IMR-90 (cell line): ENCODE measurements around the gene AHDC1. TPM values are rescaled to one million over a fixed set of nuclear protein-coding genes. Genes with fewer than 3 reads are reported as not detected.
A peak's percentile ranks its signal among the peaks of the same experiment; 100 is the strongest.

Source experiments
- ATAC-seq: fragments of 200-7000 bp; cut with Tn5 transposase; 2 replicates; pipeline ENCODE4 v1.9.1; 2020; ENCODE audit warnings: low read depth, mild to moderate bottlenecking, moderate library complexity
- BruUV-seq: library from RNA; stranded (reverse); fragments of 400-500 nt; replicated peaks from 2 replicates; lab custom pipeline; 2021; lab: Mats Ljungman, UMichigan
- CTCF ChIA-PET: fragments of 300-600 bp; formaldehyde crosslinking; extraction: SDS; loops from one replicate; lab custom pipeline; 2021; ENCODE audit warnings: antibody characterized with exemption; lab: Yijun Ruan, JAX
- POLR2A ChIA-PET: fragments of 300-600 bp; sonication (Branson Sonifier 250); formaldehyde crosslinking; loops from one replicate; lab custom pipeline; 2022; ENCODE audit warnings: antibody characterized with exemption; ENCODE audit not compliant: unreplicated experiment; lab: Charles Lee
- DNase-seq: peaks from one replicate; pipeline ENCODE4 v3.0.0; 2013
- H2AFZ ChIP-seq: replicated peaks from 2 replicates; pipeline ENCODE3; 2013; ENCODE audit warnings: low read length, mild to moderate bottlenecking; ENCODE audit not compliant: poor library complexity
- H2AK5ac ChIP-seq: 2 replicates; pipeline ENCODE4 v1.6.1; 2013; ENCODE audit warnings: low read depth, low read length, inconsistent platforms
- H2AK9ac ChIP-seq: replicated peaks from 2 replicates; pipeline ENCODE3; 2013; ENCODE audit warnings: mild to moderate bottlenecking, low read depth, low read length, moderate library complexity; ENCODE audit not compliant: poor library complexity
- H2BK120ac ChIP-seq: 2 replicates; pipeline ENCODE4 v1.6.1; 2013; ENCODE audit warnings: low read depth, low read length, inconsistent platforms
- H2BK15ac ChIP-seq: 3 replicates; pipeline ENCODE4 v1.6.1; 2013; ENCODE audit warnings: low read depth, low read length, inconsistent platforms
- H2BK20ac ChIP-seq: 2 replicates; pipeline ENCODE4 v1.6.1; 2013; ENCODE audit warnings: low read depth, mild to moderate bottlenecking, inconsistent platforms, low read length, moderate library complexity
- H2BK5ac ChIP-seq: 2 replicates; pipeline ENCODE4 v1.6.1; 2013; ENCODE audit warnings: mild to moderate bottlenecking, low read depth, low read length, inconsistent platforms; ENCODE audit not compliant: poor library complexity, severe bottlenecking
- H3K14ac ChIP-seq: replicated peaks from 2 replicates; pipeline ENCODE4 v1.6.1; 2013; ENCODE audit warnings: low read depth, low read length, inconsistent platforms
- H3K18ac ChIP-seq: 2 replicates; pipeline ENCODE4 v1.6.1; 2013; ENCODE audit warnings: low read depth, low read length, control low read depth
- H3K23ac ChIP-seq: 2 replicates; pipeline ENCODE4 v1.6.1; 2013; ENCODE audit warnings: low read depth, low read length, inconsistent platforms
- H3K27ac ChIP-seq: 2 replicates; pipeline ENCODE4 v1.5.1; 2013; ENCODE audit warnings: mild to moderate bottlenecking, control low read depth, low read length; ENCODE audit not compliant: insufficient read depth
- H3K27me3 ChIP-seq: 2 replicates; pipeline ENCODE4 v1.6.1; 2013; ENCODE audit warnings: low read length; ENCODE audit not compliant: control insufficient read depth, insufficient read depth
- H3K36me3 ChIP-seq: 2 replicates; pipeline ENCODE4 v1.6.1; 2013; ENCODE audit warnings: low read length, mixed read lengths; ENCODE audit not compliant: control insufficient read depth, insufficient read depth
- H3K4ac ChIP-seq: 2 replicates; pipeline ENCODE4 v1.6.1; 2013; ENCODE audit warnings: low read depth, low read length, inconsistent platforms
- H3K4me1 ChIP-seq: 2 replicates; pipeline ENCODE4 v1.6.1; 2013; ENCODE audit warnings: low read length, mixed read lengths; ENCODE audit not compliant: control insufficient read depth, insufficient read depth
- H3K4me2 ChIP-seq: 2 replicates; pipeline ENCODE4 v1.6.1; 2013; ENCODE audit warnings: low read depth, mild to moderate bottlenecking, control low read depth, low read length, moderate library complexity
- H3K4me3 ChIP-seq: 2 replicates; pipeline ENCODE4 v1.5.1; 2013; ENCODE audit warnings: low read depth, mild to moderate bottlenecking, control low read depth, low read length, moderate library complexity; ENCODE audit not compliant: insufficient read depth
- H3K56ac ChIP-seq: 2 replicates; pipeline ENCODE4 v1.6.1; 2013; ENCODE audit warnings: low read length, inconsistent platforms; ENCODE audit not compliant: insufficient read depth; ENCODE audit errors: extremely low read depth
- H3K79me1 ChIP-seq, 2 experiments: 2 replicates each; pipeline ENCODE4 v1.6.1; 2013; ENCODE audit warnings: low read length in 2 of 2, inconsistent platforms in 1 of 2, low read depth in 1 of 2
- H3K9ac ChIP-seq: 2 replicates; pipeline ENCODE4 v1.6.1; 2013; ENCODE audit warnings: low read depth, low read length, control low read depth
- H3K9me1 ChIP-seq: 2 replicates; pipeline ENCODE4 v1.6.1; 2013; ENCODE audit warnings: low read length, inconsistent platforms; ENCODE audit not compliant: insufficient read depth
- H3K9me3 ChIP-seq: 2 replicates; pipeline ENCODE4 v1.6.1; 2013; ENCODE audit warnings: low read length; ENCODE audit not compliant: control insufficient read depth, insufficient read depth
- H4K20me1 ChIP-seq: 2 replicates; pipeline ENCODE4 v1.6.1; 2013; ENCODE audit warnings: low read length, inconsistent platforms; ENCODE audit not compliant: insufficient read depth
- H4K5ac ChIP-seq: 2 replicates; pipeline ENCODE4 v1.6.1; 2013; ENCODE audit warnings: mild to moderate bottlenecking, low read depth, low read length, control low read depth
- H4K8ac ChIP-seq, 2 experiments: 2 replicates each; pipeline ENCODE4 v1.6.1; 2013; ENCODE audit warnings: low read depth in 2 of 2, low read length in 2 of 2, control low read depth in 1 of 2, inconsistent platforms in 1 of 2
- H4K91ac ChIP-seq: 2 replicates; pipeline ENCODE4 v1.6.1; 2013; ENCODE audit warnings: low read depth, low read length, inconsistent platforms; ENCODE audit not compliant: insufficient read depth
- BHLHE40 ChIP-seq: fragments of 150-350 bp; IDR thresholded peaks from 2 replicates; pipeline ENCODE4 v1.6.1; 2016; ENCODE audit warnings: mild to moderate bottlenecking, low read depth, low read length
- CEBPB ChIP-seq: IDR thresholded peaks from 2 replicates; pipeline ENCODE4 v1.6.1; 2012; ENCODE audit warnings: low read depth, low read length, improper control_type of control experiment
- CHD1 ChIP-seq: IDR thresholded peaks from 2 replicates; pipeline ENCODE4 v1.6.1; 2012; ENCODE audit warnings: low read depth, low read length, improper control_type of control experiment
- FOS ChIP-seq: fragments of 150-350 bp; IDR thresholded peaks from 2 replicates; pipeline ENCODE4 v1.6.1; 2016; ENCODE audit warnings: low read depth, low read length
- MAFK ChIP-seq: IDR thresholded peaks from 2 replicates; pipeline ENCODE4 v1.6.1; 2012; ENCODE audit warnings: low read depth, low read length, improper control_type of control experiment
- MAZ ChIP-seq: IDR thresholded peaks from 2 replicates; pipeline ENCODE4 v1.6.1; 2012; ENCODE audit warnings: low read depth, mild to moderate bottlenecking, low read length, improper control_type of control experiment, moderate library complexity, borderline replicate concordance
- MXI1 ChIP-seq: IDR thresholded peaks from 2 replicates; pipeline ENCODE4 v1.6.1; 2012; ENCODE audit warnings: low read depth, mild to moderate bottlenecking, low read length, moderate library complexity, borderline replicate concordance
- NFE2L2 ChIP-seq: fragments of 150-350 bp; IDR thresholded peaks from 2 replicates; pipeline ENCODE4 v1.6.1; 2016; ENCODE audit warnings: low read depth, mild to moderate bottlenecking, low read length
- POLR2A ChIP-seq: IDR thresholded peaks from 2 replicates; pipeline ENCODE4 v1.6.1; 2012; ENCODE audit warnings: mild to moderate bottlenecking, low read depth, low read length
- RAD21 ChIP-seq: IDR thresholded peaks from 2 replicates; pipeline ENCODE4 v1.6.1; 2012; ENCODE audit warnings: low read length, improper control_type of control experiment
- RCOR1 ChIP-seq: IDR thresholded peaks from 2 replicates; pipeline ENCODE4 v1.6.1; 2012; ENCODE audit warnings: mild to moderate bottlenecking, low read length, improper control_type of control experiment; ENCODE audit not compliant: insufficient replicate concordance
- RFX5 ChIP-seq: IDR thresholded peaks from 2 replicates; pipeline ENCODE4 v1.8.0; 2012; ENCODE audit warnings: low read depth, mild to moderate bottlenecking, low read length, moderate library complexity
- SMC3 ChIP-seq: fragments of 150-350 bp; IDR thresholded peaks from 2 replicates; pipeline ENCODE4 v1.6.1; 2016; ENCODE audit warnings: low read depth, mild to moderate bottlenecking, antibody characterized with exemption, low read length, moderate library complexity
- WGBS, 2 experiments: methylation state at CpG; one replicate each; pipeline versions ENCODE4 v1.1.5 to v1.1.7; 2013; ENCODE audit warnings: missing lambda C conversion rate in 2 of 2; ENCODE audit not compliant: insufficient read length in 1 of 2; ENCODE audit errors: extremely low coverage in 2 of 2; 5-methylcytosine and 5-hydroxymethylcytosine counted together
- dilution Hi-C: fragments of 300-500 bp; cut with HindIII; formaldehyde crosslinking; loops from one replicate; pipeline ENCODE4 v1.14.3; 2018; ENCODE audit warnings: low sequenced_read_pairs; ENCODE audit not compliant: unreplicated experiment
- in situ Hi-C: fragments of 300-500 bp; cut with MboI; formaldehyde crosslinking; loops from 3 replicates; pipeline ENCODE4 v1.14.3; 2019; ENCODE audit warnings: low sequenced_read_pairs, inconsistent platforms, mixed read lengths
- intact Hi-C: fragments of 100-400 bp; cut with micrococcal nuclease; formaldehyde crosslinking; loops from 2 replicates; pipeline ENCODE4 v1.10.0; 2022
- polyA plus RNA-seq, 3 experiments: library from polyadenylated mRNA; depleted of rRNA; stranded (reverse); fragments of >200 nt; gene quantifications; 2 replicates each; pipeline ENCODE4 v1.2.3, GENCODE V29; 2012; ENCODE audit warnings: low replicate concordance in 1 of 3
- total RNA-seq: library from RNA; depleted of rRNA; stranded (reverse); fragments of >200 nt; gene quantifications from 2 replicates; pipeline ENCODE4 v1.2.3, GENCODE V29; 2012
- TF ChIP-seq, protein P1 (sequence below): fragments of 150-350 bp; IDR thresholded peaks from 2 replicates; pipeline ENCODE4 v1.6.1; 2017; ENCODE audit warnings: mild to moderate bottlenecking, antibody characterized with exemption, low read length, low read depth
- TF ChIP-seq, protein P2 (sequence below): fragments of 150-350 bp; IDR thresholded peaks from 2 replicates; pipeline ENCODE4 v1.6.1; 2016; ENCODE audit warnings: low read depth, mild to moderate bottlenecking, low read length, moderate library complexity, borderline replicate concordance
- TF ChIP-seq, protein P3 (sequence below): conservative IDR thresholded peaks from 2 replicates; pipeline ENCODE4 v1.5.1; 2012; ENCODE audit warnings: mild to moderate bottlenecking, low read depth, low read length, improper control_type of control experiment

Gene AHDC1
- total and polyA plus RNA-seq, 2 of the 4 experiments (the other 2 are of a cell fraction), result 2.0 to 11.6 TPM

DNA sequence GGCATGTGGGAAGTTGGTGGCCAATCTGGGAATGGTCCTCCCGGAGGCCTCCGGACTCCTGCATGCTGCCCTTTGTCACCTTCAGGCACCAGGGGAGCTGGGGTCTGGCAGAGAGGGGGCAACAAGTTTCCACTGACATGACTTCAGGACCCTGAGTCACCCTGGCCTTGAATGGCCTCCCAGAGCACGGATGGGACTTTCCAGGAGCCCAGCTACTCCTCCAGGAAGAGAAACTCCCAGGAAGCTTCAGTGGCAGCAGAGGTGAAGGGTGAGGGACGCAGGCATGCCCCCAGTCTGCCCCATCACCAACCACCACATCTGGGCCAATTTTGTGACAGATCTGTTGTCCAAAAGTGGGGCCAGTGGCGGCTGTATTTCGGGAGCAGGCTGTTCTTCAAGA lies 58.1 kb downstream of the AHDC1 start:
- ATAC-seq, result no peak
- Histone ChIP-seq H4K91ac (no peak overlapping the region), H4K5ac (no peak overlapping the region; the same call in 1 of the 2 replicates), H2BK15ac (no peak overlapping the region), H2BK20ac (no peak overlapping the region), H3K9ac (no peak overlapping the region), H3K4ac (no peak overlapping the region), H2BK5ac (no peak overlapping the region), H3K14ac (no peak overlapping the region), H3K4me1 (peaks cover 28% of the 10 kb centered on the region), H2BK120ac (no peak overlapping the region), H3K9me1 (peaks cover 27% of the 10 kb centered on the region), H3K4me2 (no peak overlapping the region), H4K8ac (0 out of 4 replicates have a peak overlapping the region, but pooled peaks of 1 of the 2 experiments have one; percentile 6), H4K20me1 (peaks cover 4% of the 10 kb centered on the region; the same call in 1 of the 2 replicates), H3K56ac (no peak overlapping the region), H2AFZ (peak overlapping the region; percentile 1), H2AK9ac (peak overlapping the region; percentile 51), H3K36me3 (peaks cover 53% of the 10 kb centered on the region), H3K23ac (no peak overlapping the region), H3K9me3 (no peaks in the 10 kb centered on the region), H3K4me3 (no peak overlapping the region), H3K79me1 (peaks cover 10 to 54% of the 10 kb centered on the region in 2 experiments), H3K27ac (no peak overlapping the region), H3K27me3 (no peaks in the 10 kb centered on the region), H2AK5ac (no peak overlapping the region), H3K18ac (no peak overlapping the region)
- POLR2A ChIA-PET, result no interaction called here
- CTCF ChIA-PET, result interaction anchor here (0.5 to 0.7 kb wide), 5 partner anchors 21 to 443 kb away, joined by 4 to 6 read pairs (median 5); no protein-coding TSS in a partner anchor
- dilution Hi-C loops, result no loop called here
- intact Hi-C loops, result no loop called here
- TF ChIP-seq CEBPB (no peak), BHLHE40 (no peak), MAFK (no peak), SMC3 (no peak), MXI1 (no peak), CHD1 (no peak), RAD21 (no peak), POLR2A (no peak), RCOR1 (no peak), FOS (no peak), NFE2L2 (no peak), MAZ (no peak), RFX5 (no peak)
- TF ChIP-seq, protein P1, sequence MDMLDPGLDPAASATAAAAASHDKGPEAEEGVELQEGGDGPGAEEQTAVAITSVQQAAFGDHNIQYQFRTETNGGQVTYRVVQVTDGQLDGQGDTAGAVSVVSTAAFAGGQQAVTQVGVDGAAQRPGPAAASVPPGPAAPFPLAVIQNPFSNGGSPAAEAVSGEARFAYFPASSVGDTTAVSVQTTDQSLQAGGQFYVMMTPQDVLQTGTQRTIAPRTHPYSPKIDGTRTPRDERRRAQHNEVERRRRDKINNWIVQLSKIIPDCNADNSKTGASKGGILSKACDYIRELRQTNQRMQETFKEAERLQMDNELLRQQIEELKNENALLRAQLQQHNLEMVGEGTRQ, result no peak
- TF ChIP-seq, protein P2, sequence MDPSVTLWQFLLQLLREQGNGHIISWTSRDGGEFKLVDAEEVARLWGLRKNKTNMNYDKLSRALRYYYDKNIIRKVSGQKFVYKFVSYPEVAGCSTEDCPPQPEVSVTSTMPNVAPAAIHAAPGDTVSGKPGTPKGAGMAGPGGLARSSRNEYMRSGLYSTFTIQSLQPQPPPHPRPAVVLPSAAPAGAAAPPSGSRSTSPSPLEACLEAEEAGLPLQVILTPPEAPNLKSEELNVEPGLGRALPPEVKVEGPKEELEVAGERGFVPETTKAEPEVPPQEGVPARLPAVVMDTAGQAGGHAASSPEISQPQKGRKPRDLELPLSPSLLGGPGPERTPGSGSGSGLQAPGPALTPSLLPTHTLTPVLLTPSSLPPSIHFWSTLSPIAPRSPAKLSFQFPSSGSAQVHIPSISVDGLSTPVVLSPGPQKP, result no peak
- TF ChIP-seq, protein P3, sequence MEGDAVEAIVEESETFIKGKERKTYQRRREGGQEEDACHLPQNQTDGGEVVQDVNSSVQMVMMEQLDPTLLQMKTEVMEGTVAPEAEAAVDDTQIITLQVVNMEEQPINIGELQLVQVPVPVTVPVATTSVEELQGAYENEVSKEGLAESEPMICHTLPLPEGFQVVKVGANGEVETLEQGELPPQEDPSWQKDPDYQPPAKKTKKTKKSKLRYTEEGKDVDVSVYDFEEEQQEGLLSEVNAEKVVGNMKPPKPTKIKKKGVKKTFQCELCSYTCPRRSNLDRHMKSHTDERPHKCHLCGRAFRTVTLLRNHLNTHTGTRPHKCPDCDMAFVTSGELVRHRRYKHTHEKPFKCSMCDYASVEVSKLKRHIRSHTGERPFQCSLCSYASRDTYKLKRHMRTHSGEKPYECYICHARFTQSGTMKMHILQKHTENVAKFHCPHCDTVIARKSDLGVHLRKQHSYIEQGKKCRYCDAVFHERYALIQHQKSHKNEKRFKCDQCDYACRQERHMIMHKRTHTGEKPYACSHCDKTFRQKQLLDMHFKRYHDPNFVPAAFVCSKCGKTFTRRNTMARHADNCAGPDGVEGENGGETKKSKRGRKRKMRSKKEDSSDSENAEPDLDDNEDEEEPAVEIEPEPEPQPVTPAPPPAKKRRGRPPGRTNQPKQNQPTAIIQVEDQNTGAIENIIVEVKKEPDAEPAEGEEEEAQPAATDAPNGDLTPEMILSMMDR, result no peak
- BruUV-seq, result no TSS peak
- WGBS, 2 experiments, result 89% methylated on average over 2 of the region's 6 CpGs; no CpG with 5 or more reads in 1 of the 2 experiments
- no peak for DNase-seq
- in situ Hi-C loops, result no loop called here
